HG03108 (cell line): ENCODE measurements around the gene ZNF579.

Experiments
- ATAC-seq: cut with Tn5 transposase; IDR thresholded peaks from one replicate; pipeline ENCODE4 v1.9.1; 2021; ENCODE audit warnings: moderate library complexity; ENCODE audit not compliant: unreplicated experiment

ZNF579 gene

GRCh38 chr19:55580628-55581144 lies at the start of gene ZNF579:
TSS of gene ZNF579 (minus strand) at chr19:55580848. CDS start at chr19:55579639, 1,209 bp downstream.
- no peak for ATAC-seq

- ATAC-seq: no peak
Observed at GRCh38 chr19:55626350-55626749, 45.7 kb upstream of the ZNF579 start.

GRCh38 chr19:55625004-55625326 lies 44.3 kb upstream of the ZNF579 start:
- no peak for ATAC-seq

- ATAC-seq: peak; percentile 58
Observed at GRCh38 chr19:55624109-55625003, 43.7 kb upstream of the ZNF579 start, which contains the start of gene ZNF784. TSS of gene ZNF784 (minus strand) at chr19:55624566. CDS start at chr19:55624561, 5 bp downstream.

GRCh38 chr19:55623561-55623960 lies 42.9 kb upstream of the ZNF579 start:
- ATAC-seq: no peak

GRCh38 chr19:55623130-55623529 lies 42.5 kb upstream of the ZNF579 start:
- no peak for ATAC-seq

GRCh38 chr19:55622242-55622969 lies 41.8 kb upstream of the ZNF579 start:
- ATAC-seq: no peak

GRCh38 chr19:55621673-55622231 lies 41.1 kb upstream of the ZNF579 start:
- ATAC-seq: no peak

GRCh38 chr19:55621205-55621672 lies 40.6 kb upstream of the ZNF579 start:
- no peak for ATAC-seq

GRCh38 chr19:55620410-55621204 lies 40.0 kb upstream of the ZNF579 start:
- no peak for ATAC-seq

- no peak for ATAC-seq
Observed at GRCh38 chr19:55619286-55619685, 38.6 kb upstream of the ZNF579 start.

- ATAC-seq: no peak
Observed at GRCh38 chr19:55618426-55618825, 37.8 kb upstream of the ZNF579 start.

- no peak for ATAC-seq
Observed at GRCh38 chr19:55617426-55617825, 36.8 kb upstream of the ZNF579 start.

- no peak for ATAC-seq
Observed at GRCh38 chr19:55616395-55616875, 35.8 kb upstream of the ZNF579 start.

- ATAC-seq: no peak
Observed at GRCh38 chr19:55615543-55616394, 35.1 kb upstream of the ZNF579 start.

GRCh38 chr19:55614711-55615542 lies 34.3 kb upstream of the ZNF579 start:
- ATAC-seq: no peak

- ATAC-seq: no peak
Observed at GRCh38 chr19:55613930-55614710, 33.5 kb upstream of the ZNF579 start.

- no peak for ATAC-seq
Observed at GRCh38 chr19:55613396-55613795, 32.7 kb upstream of the ZNF579 start.
